ENCODE measurements around the gene FAM53B.

DNA sequence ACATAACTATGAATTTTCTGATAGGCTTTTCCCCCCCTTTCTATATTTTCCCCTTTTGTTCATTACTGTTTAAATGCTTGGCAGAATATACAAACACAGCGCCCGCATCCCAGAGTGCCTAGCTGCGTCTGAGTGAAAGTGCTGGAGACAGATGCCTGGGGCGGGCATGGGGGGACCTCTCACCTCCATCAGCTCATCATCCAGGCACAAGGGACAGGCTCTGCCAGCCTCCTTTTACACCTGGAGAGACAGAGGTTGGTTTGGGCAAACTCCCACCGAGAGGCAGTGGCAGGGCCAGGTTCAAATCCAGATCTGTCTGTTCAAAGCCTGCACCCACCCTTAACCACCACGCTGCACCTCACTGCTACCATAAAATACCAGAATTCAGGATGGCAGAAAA is 104.5 kb downstream of the FAM53B start:
- TF ChIP-seq POLR2AphosphoS5 (IDR thresholded peaks at IDR 0.05; ENCODE audit: low read depth, low read length) (no peak), POLR2A (IDR thresholded peaks at IDR 0.05; ENCODE audit: low read depth, low read length) (no peak)

Data from GM12892 (cell line).